Measurements from ENCODE around the gene IL1RAP.
A peak's percentile ranks its signal among the peaks of the same experiment; 100 is the strongest.

Gene IL1RAP

DNA sequence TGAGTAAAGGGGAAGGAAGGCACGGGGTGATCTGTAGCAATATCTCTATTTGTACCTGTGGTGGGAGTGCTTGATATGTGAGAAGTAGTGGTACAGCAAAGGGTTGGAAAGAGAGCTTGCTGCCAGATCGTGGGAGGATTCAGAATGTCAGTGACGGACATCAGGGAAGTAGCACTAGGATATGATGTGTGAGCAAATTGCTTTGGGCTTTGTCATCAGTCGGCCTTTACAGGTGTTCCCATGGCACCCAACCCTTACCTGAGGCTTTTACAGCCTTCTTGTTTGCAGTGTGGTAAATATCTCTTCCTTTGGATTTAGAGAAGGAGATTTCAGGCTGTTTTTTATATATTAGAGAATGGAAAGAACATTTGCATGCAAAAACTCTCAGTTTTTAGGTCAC is 29.8 kb downstream of the IL1RAP start:
- no peak for DNase-seq

DNA sequence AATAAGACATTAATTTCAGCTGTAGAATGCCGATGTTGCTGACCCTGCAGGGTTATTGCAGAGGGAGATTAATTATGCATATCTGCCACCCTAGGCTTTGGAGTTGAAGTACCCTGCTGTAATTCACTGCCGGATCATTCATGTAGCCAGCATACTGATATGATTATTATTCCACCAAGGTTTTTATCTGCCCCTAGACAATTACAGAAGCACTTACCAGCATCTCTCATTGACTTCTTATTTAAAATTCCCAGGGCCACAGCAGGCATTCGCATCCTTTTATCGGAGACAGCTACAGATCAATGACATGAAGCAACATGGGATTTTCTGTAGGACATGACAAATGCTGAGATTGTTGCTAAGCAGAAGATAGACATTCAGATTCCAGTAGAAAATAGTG is 31.3 kb downstream of the IL1RAP start:
- no peak for DNase-seq

- DNase-seq: no peak
These were observed 33.1 kb downstream of the IL1RAP start for GRCh38 chr3:190546881-190547510.

DNA sequence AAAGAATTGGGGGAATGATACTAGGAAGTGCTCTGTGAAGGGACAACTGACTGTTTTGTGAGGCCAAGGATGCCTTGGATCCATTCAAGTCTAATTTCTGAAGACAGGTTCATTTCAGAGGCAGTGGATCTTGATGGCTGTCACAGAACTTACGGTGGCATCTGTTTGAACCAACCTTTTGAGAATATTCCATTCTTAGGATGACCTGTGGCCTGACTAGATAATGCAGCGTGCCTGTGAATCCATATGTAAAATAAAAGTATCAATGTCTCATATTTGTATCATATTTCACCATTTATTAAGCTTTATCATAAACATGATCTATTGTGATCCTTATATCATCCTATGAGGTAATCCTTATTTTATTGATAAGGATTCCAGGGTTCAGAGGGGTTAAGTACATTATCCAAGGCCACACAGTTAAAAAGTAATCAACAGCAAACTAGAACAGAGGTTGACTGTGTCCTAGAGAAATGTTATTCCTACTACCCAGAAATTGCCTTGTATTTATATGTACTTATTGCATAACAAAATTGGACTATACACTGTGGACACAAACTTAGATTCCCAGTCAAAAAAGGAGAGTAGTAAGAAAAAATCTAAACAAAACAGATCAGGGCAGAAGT is 34.3 kb downstream of the IL1RAP start:
- no peak for DNase-seq

DNA sequence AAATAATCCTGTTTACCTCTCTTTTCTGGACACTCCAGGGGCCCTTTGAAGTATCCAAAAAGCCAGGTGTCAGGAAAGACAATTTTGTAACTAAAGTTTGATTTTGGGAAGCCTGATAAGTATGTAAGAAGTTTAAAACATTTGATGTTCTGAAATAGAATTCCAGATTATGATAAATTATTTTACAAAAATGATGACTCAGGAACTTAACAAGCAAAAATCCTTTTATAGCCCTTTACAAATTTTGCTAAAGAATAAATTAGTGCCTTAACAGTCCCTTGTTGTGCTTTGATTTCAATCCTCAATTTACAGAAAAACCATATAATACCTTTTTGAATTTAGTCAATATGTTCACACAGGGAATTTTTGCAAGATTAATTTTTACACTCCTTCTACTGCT is 38.1 kb downstream of the IL1RAP start:
- no peak for DNase-seq

GRCh38 chr3:190552969-190553759 is 39.3 kb downstream of the IL1RAP start:
- no peak for DNase-seq

- no peak for DNase-seq
These were observed 40.3 kb downstream of the IL1RAP start for GRCh38 chr3:190554197-190554596.

GRCh38 chr3:190556351-190556750 is 42.5 kb downstream of the IL1RAP start:
- no peak for DNase-seq

DNA sequence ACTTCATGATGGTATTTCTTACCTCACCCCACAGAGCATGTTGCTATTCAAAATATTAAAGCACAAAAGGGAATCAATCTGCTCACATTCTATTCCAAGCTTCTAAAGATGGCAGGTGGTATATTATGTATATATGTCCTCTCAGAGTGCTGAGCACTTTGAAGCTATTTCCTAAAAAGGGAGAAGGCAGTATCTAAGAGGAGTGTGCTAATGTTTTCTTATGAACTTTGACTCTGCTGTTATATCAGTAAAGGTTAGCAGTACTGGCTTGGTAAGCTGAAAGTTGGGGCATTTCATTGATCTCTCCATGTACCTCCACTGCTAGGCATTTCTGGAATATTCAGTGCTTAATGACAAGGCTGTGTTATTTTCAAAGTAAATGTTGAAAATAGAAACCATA is 43.4 kb downstream of the IL1RAP start:
- DNase-seq: no peak

DNA sequence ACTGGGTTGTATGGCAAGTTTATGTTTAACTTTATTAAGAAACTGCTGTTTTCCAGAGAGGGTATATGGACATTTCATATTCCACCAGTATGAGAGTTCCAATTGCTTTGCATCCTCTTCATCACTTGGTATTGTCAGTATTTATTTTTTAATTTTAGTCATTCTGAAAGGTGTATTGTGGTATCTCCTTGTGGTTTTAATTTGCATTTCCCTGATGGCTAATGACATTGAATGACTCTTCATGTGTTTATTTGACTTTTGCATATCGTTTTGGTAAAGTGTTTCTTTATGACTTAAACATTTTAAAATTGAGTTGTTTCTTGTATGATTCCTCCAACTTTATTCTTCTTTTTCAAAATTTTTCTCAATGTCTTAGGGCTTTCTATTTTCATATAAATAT is 44.4 kb downstream of the IL1RAP start:
- no peak for DNase-seq

DNA sequence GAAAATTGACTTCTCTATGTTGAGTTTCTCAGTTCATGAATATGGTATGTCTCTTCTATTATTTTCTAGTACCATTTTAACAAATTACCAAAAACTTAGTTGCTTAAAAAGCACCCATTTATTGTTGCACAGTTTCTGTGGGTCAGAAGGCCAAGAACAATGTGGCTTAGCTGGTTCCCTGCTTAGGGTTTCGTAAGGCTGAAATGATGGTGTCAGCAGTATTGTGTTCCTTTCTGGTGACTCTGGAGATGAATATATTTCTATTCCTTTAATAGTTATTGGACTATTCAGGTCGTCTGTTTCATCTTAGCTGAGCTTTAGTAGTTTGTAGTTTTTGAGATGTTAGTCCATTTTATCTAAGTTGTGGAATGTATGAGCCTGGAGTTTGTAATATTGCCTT is 44.9 kb downstream of the IL1RAP start:
- no peak for DNase-seq

DNA sequence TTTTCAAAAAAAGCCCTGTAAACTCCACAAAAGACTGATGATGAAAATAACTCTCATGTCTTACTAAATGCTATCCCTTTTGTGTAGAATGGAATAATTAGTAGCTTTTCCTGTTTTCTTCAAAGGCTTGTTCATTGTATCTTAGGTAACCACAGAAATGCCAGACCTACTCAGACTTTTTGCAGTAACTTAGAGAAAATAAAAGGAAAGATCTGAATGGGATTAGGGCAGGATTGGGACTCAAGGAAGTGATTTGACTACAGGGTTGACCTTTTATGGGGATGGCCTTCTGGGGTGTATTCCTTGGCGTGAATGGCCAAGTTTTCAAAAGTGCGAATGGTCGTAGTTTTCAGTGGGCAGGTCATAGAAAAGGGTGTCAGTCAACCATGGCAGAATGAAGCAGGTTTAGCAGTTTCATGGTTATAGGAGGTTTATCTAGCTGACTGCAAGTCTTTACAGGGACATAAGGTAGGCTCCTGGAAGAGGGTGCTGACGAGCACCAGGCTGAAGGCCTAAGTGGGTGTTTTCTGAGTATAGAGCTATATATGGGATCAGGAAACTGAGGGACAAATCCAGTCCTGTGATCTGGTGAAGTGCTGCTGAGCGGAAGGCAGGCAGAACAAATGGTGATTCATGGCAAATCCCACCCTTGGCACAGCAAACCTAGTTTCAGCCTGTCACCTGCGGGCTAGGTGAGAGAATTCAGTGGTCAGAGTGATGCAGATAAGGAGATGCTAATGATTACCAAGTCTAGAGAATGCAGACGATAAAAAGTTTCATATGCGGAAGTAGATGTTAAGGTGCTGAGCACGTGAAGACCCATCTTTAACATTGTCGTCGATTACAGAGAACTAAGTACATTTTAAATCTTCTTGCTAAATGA is 46.4 kb downstream of the IL1RAP start:
- no peak for DNase-seq

GRCh38 chr3:190562866-190563510 is 49.1 kb downstream of the IL1RAP start:
- DNase-seq: no peak

GRCh38 chr3:190564175-190564574 is 50.3 kb downstream of the IL1RAP start:
- DNase-seq: no peak

DNA sequence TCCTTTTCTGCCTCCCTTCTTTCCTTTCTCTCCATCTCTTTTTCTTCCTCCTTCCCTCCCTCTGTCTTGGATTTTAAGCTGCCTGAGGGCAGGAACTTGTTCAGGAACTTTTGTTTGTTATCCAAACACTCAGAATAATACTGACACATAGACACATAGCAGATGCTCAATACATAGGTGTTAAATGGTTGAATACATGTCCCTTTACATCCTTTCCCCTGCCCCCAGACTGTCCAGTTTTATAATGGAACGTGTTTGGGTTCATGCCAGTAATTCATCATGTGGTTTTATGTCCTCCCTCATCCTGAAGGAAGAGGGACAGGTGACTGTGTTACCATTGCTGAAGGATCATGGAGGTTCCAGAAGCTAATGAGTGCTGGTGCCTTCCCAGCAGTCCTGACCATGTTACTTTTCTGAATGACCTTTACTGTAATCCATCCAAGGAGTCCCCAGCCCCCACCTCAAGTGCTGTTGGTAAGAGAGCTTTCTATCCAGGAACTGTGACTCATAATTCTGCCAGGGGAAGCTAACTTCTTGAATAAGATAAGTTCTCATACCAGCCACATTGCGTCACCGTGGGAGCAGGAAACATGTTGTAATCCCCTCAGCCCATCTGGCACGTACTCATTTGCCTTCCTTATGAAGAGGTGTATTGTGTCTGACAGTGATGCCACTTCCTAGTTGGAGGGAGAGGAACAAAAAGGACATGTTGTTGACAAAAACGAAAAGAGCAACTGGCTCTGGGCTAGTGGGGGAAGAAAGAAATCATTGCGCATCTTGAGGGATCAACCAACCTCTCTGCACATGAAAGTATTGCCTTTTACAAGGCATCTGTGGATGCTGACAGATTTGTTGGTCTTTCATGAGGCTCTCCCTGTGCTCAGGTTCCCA is 52.4 kb downstream of the IL1RAP start:
- peak; percentile 58 for DNase-seq

GRCh38 chr3:190568036-190568435 is 54.2 kb downstream of the IL1RAP start:
- no peak for DNase-seq

- no peak for DNase-seq
These were observed 60.6 kb downstream of the IL1RAP start for GRCh38 chr3:190574473-190574872.

- no peak for DNase-seq
These were observed 61.7 kb downstream of the IL1RAP start for GRCh38 chr3:190575437-190576185.

- DNase-seq: no peak
These were observed 63.3 kb downstream of the IL1RAP start for GRCh38 chr3:190577225-190577624.

GRCh38 chr3:190579514-190580137 is 65.7 kb downstream of the IL1RAP start:
- DNase-seq: no peak
